ENCODE results near the gene CDH11.

CDH11 gene

DNA sequence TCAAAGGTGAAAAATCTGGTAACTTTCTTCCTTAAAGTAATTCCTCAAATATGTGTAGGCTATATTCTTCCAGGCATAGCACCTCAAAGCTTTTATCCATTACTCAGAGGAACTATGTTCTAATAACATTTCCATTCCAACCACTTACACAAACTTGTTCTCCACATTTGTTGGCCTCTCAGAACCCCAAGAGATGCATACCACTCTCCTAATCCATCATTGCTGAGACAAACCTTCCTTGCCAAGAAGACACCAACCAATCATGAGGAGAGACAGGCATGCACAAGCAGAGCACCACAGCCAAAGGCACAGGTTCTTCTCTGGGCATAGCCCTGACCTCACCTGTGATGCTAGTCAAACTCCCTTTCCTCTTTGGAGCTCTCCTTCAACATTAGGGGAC is 20.9 kb downstream of the CDH11 start:
- no peak for TF ChIP-seq CTCF (IDR thresholded peaks at IDR 0.05; ENCODE audit: poor library complexity, severe bottlenecking)
- H3K4me1 ChIP-seq (ENCODE audit: insufficient read depth, poor library complexity, severe bottlenecking): peaks cover 14% of the 10 kb centered on the region
- H3K36me3 ChIP-seq (ENCODE audit: low read depth): peaks cover 20% of the 10 kb centered on the region
- no peak overlapping the region for H3K4me3 ChIP-seq (ENCODE audit: severe bottlenecking)
- ATAC-seq (ENCODE audit: low read depth) (no peak), DNase-seq (ENCODE audit: low spot score) (no peak)
- H3K9me3 ChIP-seq (ENCODE audit: severe bottlenecking): no peaks in the 10 kb centered on the region
- no peaks in the 10 kb centered on the region for H3K27me3 ChIP-seq (ENCODE audit: insufficient read depth, poor library complexity, severe bottlenecking)
- H3K27ac ChIP-seq (ENCODE audit: poor library complexity, severe bottlenecking): no peak overlapping the region

DNA sequence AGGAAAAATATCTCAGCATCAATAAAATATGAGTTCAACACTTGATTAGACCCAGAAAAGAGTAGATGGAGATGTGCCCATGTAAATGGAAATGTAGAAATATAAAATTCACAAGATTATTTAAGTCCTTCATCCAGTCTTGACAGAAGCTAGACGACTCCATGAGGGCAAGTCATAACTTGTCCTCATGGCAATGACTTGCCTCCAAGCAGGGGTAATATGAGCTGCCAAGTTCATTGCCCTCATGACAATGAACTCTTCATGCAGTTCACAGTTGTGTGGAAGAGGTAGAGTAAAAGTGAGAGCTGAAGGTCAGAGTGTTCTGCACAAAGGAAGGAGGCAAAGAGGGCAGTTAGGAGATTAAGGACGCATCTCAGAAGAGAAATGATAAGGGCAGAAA is 22.3 kb downstream of the CDH11 start:
- Histone ChIP-seq H3K27me3 (ENCODE audit: insufficient read depth, poor library complexity, severe bottlenecking) (no peaks in the 10 kb centered on the region), H3K27ac (ENCODE audit: poor library complexity, severe bottlenecking) (peak overlapping the region; percentile 9), H3K9me3 (ENCODE audit: severe bottlenecking) (no peaks in the 10 kb centered on the region), H3K36me3 (ENCODE audit: low read depth) (peaks cover 20% of the 10 kb centered on the region), H3K4me3 (ENCODE audit: severe bottlenecking) (no peak overlapping the region), H3K4me1 (ENCODE audit: insufficient read depth, poor library complexity, severe bottlenecking) (peaks cover 14% of the 10 kb centered on the region)
- ATAC-seq (ENCODE audit: low read depth) (peak; percentile 62; the same call in 2 of the 3 replicates), DNase-seq (ENCODE audit: low spot score) (no peak)
- no peak for TF ChIP-seq CTCF (IDR thresholded peaks at IDR 0.05; ENCODE audit: poor library complexity, severe bottlenecking)

GRCh38 chr16:65098916-65099315 is 22.9 kb downstream of the CDH11 start:
- DNase-seq (ENCODE audit: low spot score) (no peak), ATAC-seq (ENCODE audit: low read depth) (peak; percentile 25; the same call in 2 of the 3 replicates)
- Histone ChIP-seq H3K4me1 (ENCODE audit: insufficient read depth, poor library complexity, severe bottlenecking) (peaks cover 14% of the 10 kb centered on the region), H3K4me3 (ENCODE audit: severe bottlenecking) (no peak overlapping the region), H3K9me3 (ENCODE audit: severe bottlenecking) (no peaks in the 10 kb centered on the region), H3K36me3 (ENCODE audit: low read depth) (peaks cover 20% of the 10 kb centered on the region), H3K27me3 (ENCODE audit: insufficient read depth, poor library complexity, severe bottlenecking) (no peaks in the 10 kb centered on the region), H3K27ac (ENCODE audit: poor library complexity, severe bottlenecking) (peak overlapping the region; percentile 9)
- no peak for TF ChIP-seq CTCF (IDR thresholded peaks at IDR 0.05; ENCODE audit: poor library complexity, severe bottlenecking)

- no peak overlapping the region for H3K27ac ChIP-seq (ENCODE audit: poor library complexity, severe bottlenecking)
- no peaks in the 10 kb centered on the region for H3K27me3 ChIP-seq (ENCODE audit: insufficient read depth, poor library complexity, severe bottlenecking)
- peaks cover 12% of the 10 kb centered on the region; the same call in 1 of the 2 replicates for H3K36me3 ChIP-seq (ENCODE audit: low read depth)
- TF ChIP-seq CTCF (IDR thresholded peaks at IDR 0.05; ENCODE audit: poor library complexity, severe bottlenecking): no peak
- H3K4me3 ChIP-seq (ENCODE audit: severe bottlenecking): no peak overlapping the region
- DNase-seq (ENCODE audit: low spot score) (no peak), ATAC-seq (ENCODE audit: low read depth) (no peak)
- H3K4me1 ChIP-seq (ENCODE audit: insufficient read depth, poor library complexity, severe bottlenecking): peaks cover 14% of the 10 kb centered on the region
- H3K9me3 ChIP-seq (ENCODE audit: severe bottlenecking): no peaks in the 10 kb centered on the region
Measured at GRCh38 chr16:65097296-65097695, 24.6 kb downstream of the CDH11 start.

DNA sequence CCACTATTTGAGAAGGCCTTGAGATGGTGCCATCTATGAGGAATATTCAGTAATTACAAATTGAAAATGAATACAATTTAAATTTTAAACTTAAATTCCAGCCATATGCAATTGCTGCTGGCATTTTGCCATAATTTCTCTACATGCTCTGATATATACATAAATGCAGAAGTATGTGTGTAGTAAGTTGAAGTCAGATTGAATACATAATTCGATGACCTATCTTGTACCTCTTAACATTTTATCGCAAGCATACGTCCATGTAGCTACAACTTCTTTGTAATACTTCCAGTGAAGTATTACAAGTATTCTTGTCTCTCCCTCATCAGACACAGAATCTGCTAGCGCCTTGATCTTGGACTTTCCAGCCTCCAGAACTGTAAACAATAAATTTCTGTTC is 26.0 kb downstream of the CDH11 start:
- peaks cover 8% of the 10 kb centered on the region; the same call in 1 of the 2 replicates for H3K36me3 ChIP-seq (ENCODE audit: low read depth)
- H3K4me1 ChIP-seq (ENCODE audit: insufficient read depth, poor library complexity, severe bottlenecking): peaks cover 14% of the 10 kb centered on the region
- H3K4me3 ChIP-seq (ENCODE audit: severe bottlenecking): no peak overlapping the region
- H3K27me3 ChIP-seq (ENCODE audit: insufficient read depth, poor library complexity, severe bottlenecking): no peaks in the 10 kb centered on the region
- no peak overlapping the region for H3K27ac ChIP-seq (ENCODE audit: poor library complexity, severe bottlenecking)
- ATAC-seq (ENCODE audit: low read depth): no peak
- no peak for TF ChIP-seq CTCF (IDR thresholded peaks at IDR 0.05; ENCODE audit: poor library complexity, severe bottlenecking)
- DNase-seq (ENCODE audit: low spot score): no peak
- H3K9me3 ChIP-seq (ENCODE audit: severe bottlenecking): no peaks in the 10 kb centered on the region
